ENCODE data around the gene SEC22A. TPM values are rescaled to one million over a fixed set of nuclear protein-coding genes. Genes with fewer than 3 reads are reported as not detected.

The SEC22A gene
- total RNA-seq, 2 experiments from 2014 or later, result 7.9 to 11.5 TPM

GRCh38 chr3:123294296-123294938 lies 92.7 kb downstream of the SEC22A start:
- no peak overlapping the region for H3K4me3 Mint-ChIP-seq
- DNase-seq (no peak), ATAC-seq (ENCODE audit: poor library complexity) (no peak)
- TF ChIP-seq CTCF (IDR thresholded peaks at IDR 0.05), result no peak
- H3K4me1 Mint-ChIP-seq (ENCODE audit: low read depth), result no peaks in the 10 kb centered on the region
- Histone ChIP-seq H3K4me3 (ENCODE audit: low read length) (no peak overlapping the region), H3K9me3 (ENCODE audit: control insufficient read depth in 1 of 2, insufficient read depth in 1 of 2, low read length in 2 of 2) (peaks cover 0 to 36% of the 10 kb centered on the region in 2 experiments), H3K27ac (ENCODE audit: low read depth in 1 of 2, low read length in 2 of 2) (no peak overlapping the region), H3K27me3 (ENCODE audit: control insufficient read depth in 1 of 2, insufficient read depth in 2 of 2, low read length in 2 of 2) (no peaks in the 10 kb centered on the region), H3K36me3 (ENCODE audit: insufficient read depth, low read length) (no peaks in the 10 kb centered on the region), H3K4me1 (ENCODE audit: insufficient read depth, low read length) (no peaks in the 10 kb centered on the region)
- peaks cover 17% of the 10 kb centered on the region for H3K27me3 Mint-ChIP-seq
- no peaks in the 10 kb centered on the region for H3K9me3 Mint-ChIP-seq
- no peak overlapping the region for H3K27ac Mint-ChIP-seq
- no peaks in the 10 kb centered on the region for H3K36me3 Mint-ChIP-seq (ENCODE audit: low read depth)
- ChIA-PET POLR2A (no interaction called here), CTCF (no interaction called here)
- intact Hi-C loops (cut with DNase I, micrococcal nuclease), result no loop called here

- Mint-ChIP-seq H3K4me1 (ENCODE audit: low read depth) (no peaks in the 10 kb centered on the region), H3K27ac (no peak overlapping the region), H3K4me3 (no peak overlapping the region), H3K27me3 (peaks cover 17% of the 10 kb centered on the region), H3K9me3 (no peaks in the 10 kb centered on the region), H3K36me3 (ENCODE audit: low read depth) (no peaks in the 10 kb centered on the region)
- TF ChIP-seq CTCF (IDR thresholded peaks at IDR 0.05), result no peak
- intact Hi-C loops (cut with DNase I, micrococcal nuclease), result no loop called here
- no peak for DNase-seq
- Histone ChIP-seq H3K4me1 (ENCODE audit: insufficient read depth, low read length) (no peaks in the 10 kb centered on the region), H3K36me3 (ENCODE audit: insufficient read depth, low read length) (no peaks in the 10 kb centered on the region), H3K9me3 (ENCODE audit: control insufficient read depth in 1 of 2, insufficient read depth in 1 of 2, low read length in 2 of 2) (peaks cover 0 to 27% of the 10 kb centered on the region in 2 experiments), H3K27me3 (ENCODE audit: control insufficient read depth in 1 of 2, insufficient read depth in 2 of 2, low read length in 2 of 2) (no peaks in the 10 kb centered on the region), H3K27ac (ENCODE audit: low read depth in 1 of 2, low read length in 2 of 2) (no peak overlapping the region), H3K4me3 (ENCODE audit: low read length) (no peak overlapping the region)
- no peak for ATAC-seq (ENCODE audit: poor library complexity)
- ChIA-PET CTCF (no interaction called here), POLR2A (no interaction called here)
Observed at GRCh38 chr3:123295171-123295900, 93.6 kb downstream of the SEC22A start.

GRCh38 chr3:123295901-123296250 lies 94.1 kb downstream of the SEC22A start:
- Mint-ChIP-seq H3K9me3 (no peaks in the 10 kb centered on the region), H3K36me3 (ENCODE audit: low read depth) (no peaks in the 10 kb centered on the region), H3K27me3 (peaks cover 17% of the 10 kb centered on the region), H3K27ac (no peak overlapping the region), H3K4me1 (ENCODE audit: low read depth) (no peaks in the 10 kb centered on the region), H3K4me3 (no peak overlapping the region)
- H3K9me3 ChIP-seq (ENCODE audit: control insufficient read depth in 1 of 2, insufficient read depth in 1 of 2, low read length in 2 of 2), result peaks cover 0 to 23% of the 10 kb centered on the region in 2 experiments
- no peak for TF ChIP-seq CTCF (IDR thresholded peaks at IDR 0.05)
- DNase-seq, result no peak
- H3K4me1 ChIP-seq (ENCODE audit: insufficient read depth, low read length), result no peaks in the 10 kb centered on the region
- ATAC-seq (ENCODE audit: poor library complexity), result no peak
- no peak overlapping the region for H3K27ac ChIP-seq (ENCODE audit: low read depth in 1 of 2, low read length in 2 of 2)
- ChIA-PET POLR2A (no interaction called here), CTCF (no interaction called here)
- H3K27me3 ChIP-seq (ENCODE audit: control insufficient read depth in 1 of 2, insufficient read depth in 2 of 2, low read length in 2 of 2), result no peaks in the 10 kb centered on the region
- H3K4me3 ChIP-seq (ENCODE audit: low read length), result no peak overlapping the region
- intact Hi-C loops (cut with DNase I, micrococcal nuclease), result no loop called here
- no peaks in the 10 kb centered on the region for H3K36me3 ChIP-seq (ENCODE audit: insufficient read depth, low read length)
